Left hindlimb (tissue), 1 donor: ENCODE data around the gene CKS1B.

Source experiments
- DNase-seq: peaks from one replicate; pipeline ENCODE4 v3.0.0-alpha.2; 2018

Gene CKS1B

GRCh38 chr1:155016231-155016831 lies 41.9 kb downstream of the CKS1B start:
- DNase-seq: peak; percentile 28

- peak; percentile 91 for DNase-seq
Observed at GRCh38 chr1:155017041-155017945, 42.8 kb downstream of the CKS1B start.

GRCh38 chr1:155017946-155018316 lies 43.5 kb downstream of the CKS1B start:
- DNase-seq: peak; percentile 32

- DNase-seq: peak; percentile 22
Observed at GRCh38 chr1:155018617-155019348, 44.3 kb downstream of the CKS1B start.

GRCh38 chr1:155019377-155020245 lies 45.1 kb downstream of the CKS1B start:
- no peak for DNase-seq

GRCh38 chr1:155022136-155022926 lies 47.9 kb downstream of the CKS1B start:
- DNase-seq: no peak

- no peak for DNase-seq
Observed at GRCh38 chr1:155022927-155023236, 48.4 kb downstream of the CKS1B start.

- no peak for DNase-seq
Observed at GRCh38 chr1:155023627-155024026, 49.1 kb downstream of the CKS1B start.

- no peak for DNase-seq
Observed at GRCh38 chr1:155024315-155024714, 49.8 kb downstream of the CKS1B start.

GRCh38 chr1:155026154-155026553 lies 51.7 kb downstream of the CKS1B start:
- DNase-seq: no peak

GRCh38 chr1:155026588-155026987 lies 52.1 kb downstream of the CKS1B start:
- no peak for DNase-seq
